Measurements from ENCODE around the gene GLRA3.

The GLRA3 gene

GRCh38 chr4:174672276-174672675, 156.8 kb downstream of the GLRA3 start:
- H3K27ac ChIP-seq (ENCODE audit: low read depth, low read length) = no peak overlapping the region
- no peak overlapping the region for H3K4me3 ChIP-seq (ENCODE audit: low read length)
- H3K4me1 ChIP-seq (ENCODE audit: control insufficient read depth, insufficient read depth, low read length) = no peaks in the 10 kb centered on the region
- H3K27me3 ChIP-seq (ENCODE audit: control insufficient read depth, insufficient read depth, low read length) = no peaks in the 10 kb centered on the region
- no peak overlapping the region for H3K9ac ChIP-seq (ENCODE audit: low read length)
- no peaks in the 10 kb centered on the region for H3K36me3 ChIP-seq (ENCODE audit: control insufficient read depth, insufficient read depth, low read length)

GRCh38 chr4:174669270-174669669, 159.8 kb downstream of the GLRA3 start:
- H3K4me1 ChIP-seq (ENCODE audit: control insufficient read depth, insufficient read depth, low read length) = no peaks in the 10 kb centered on the region
- no peak overlapping the region for H3K4me3 ChIP-seq (ENCODE audit: low read length)
- H3K27me3 ChIP-seq (ENCODE audit: control insufficient read depth, insufficient read depth, low read length) = no peaks in the 10 kb centered on the region
- no peak overlapping the region for H3K27ac ChIP-seq (ENCODE audit: low read depth, low read length)
- H3K36me3 ChIP-seq (ENCODE audit: control insufficient read depth, insufficient read depth, low read length) = no peaks in the 10 kb centered on the region
- no peak overlapping the region for H3K9ac ChIP-seq (ENCODE audit: low read length)

- Histone ChIP-seq H3K4me1 (ENCODE audit: control insufficient read depth, insufficient read depth, low read length) (no peaks in the 10 kb centered on the region), H3K4me3 (ENCODE audit: low read length) (no peak overlapping the region), H3K9ac (ENCODE audit: low read length) (no peak overlapping the region), H3K27ac (ENCODE audit: low read depth, low read length) (no peak overlapping the region), H3K36me3 (ENCODE audit: control insufficient read depth, insufficient read depth, low read length) (no peaks in the 10 kb centered on the region), H3K27me3 (ENCODE audit: control insufficient read depth, insufficient read depth, low read length) (no peaks in the 10 kb centered on the region)
These were observed 163.2 kb downstream of the GLRA3 start for GRCh38 chr4:174665799-174666198.

- H3K36me3 ChIP-seq (ENCODE audit: control insufficient read depth, insufficient read depth, low read length) = no peaks in the 10 kb centered on the region
- H3K4me3 ChIP-seq (ENCODE audit: low read length) = no peak overlapping the region
- no peaks in the 10 kb centered on the region for H3K4me1 ChIP-seq (ENCODE audit: control insufficient read depth, insufficient read depth, low read length)
- H3K27ac ChIP-seq (ENCODE audit: low read depth, low read length) = no peak overlapping the region
- H3K27me3 ChIP-seq (ENCODE audit: control insufficient read depth, insufficient read depth, low read length) = no peaks in the 10 kb centered on the region
- H3K9ac ChIP-seq (ENCODE audit: low read length) = no peak overlapping the region
These were observed 165.8 kb downstream of the GLRA3 start for GRCh38 chr4:174663216-174663615.

- Histone ChIP-seq H3K36me3 (ENCODE audit: control insufficient read depth, insufficient read depth, low read length) (no peaks in the 10 kb centered on the region), H3K4me1 (ENCODE audit: control insufficient read depth, insufficient read depth, low read length) (no peaks in the 10 kb centered on the region), H3K27ac (ENCODE audit: low read depth, low read length) (no peak overlapping the region), H3K4me3 (ENCODE audit: low read length) (no peak overlapping the region), H3K27me3 (ENCODE audit: control insufficient read depth, insufficient read depth, low read length) (no peaks in the 10 kb centered on the region), H3K9ac (ENCODE audit: low read length) (no peak overlapping the region)
These were observed 170.8 kb downstream of the GLRA3 start for GRCh38 chr4:174658246-174658645.

- Histone ChIP-seq H3K36me3 (ENCODE audit: control insufficient read depth, insufficient read depth, low read length) (no peaks in the 10 kb centered on the region), H3K9ac (ENCODE audit: low read length) (no peak overlapping the region), H3K27ac (ENCODE audit: low read depth, low read length) (no peak overlapping the region), H3K27me3 (ENCODE audit: control insufficient read depth, insufficient read depth, low read length) (no peaks in the 10 kb centered on the region), H3K4me1 (ENCODE audit: control insufficient read depth, insufficient read depth, low read length) (no peaks in the 10 kb centered on the region), H3K4me3 (ENCODE audit: low read length) (no peak overlapping the region)
These were observed 171.6 kb downstream of the GLRA3 start for GRCh38 chr4:174657472-174657871.

- H3K27ac ChIP-seq (ENCODE audit: low read depth, low read length) = no peak overlapping the region
- H3K9ac ChIP-seq (ENCODE audit: low read length) = no peak overlapping the region
- H3K4me3 ChIP-seq (ENCODE audit: low read length) = no peak overlapping the region
- H3K4me1 ChIP-seq (ENCODE audit: control insufficient read depth, insufficient read depth, low read length) = no peaks in the 10 kb centered on the region
- H3K27me3 ChIP-seq (ENCODE audit: control insufficient read depth, insufficient read depth, low read length) = no peaks in the 10 kb centered on the region
- no peaks in the 10 kb centered on the region for H3K36me3 ChIP-seq (ENCODE audit: control insufficient read depth, insufficient read depth, low read length)
These were observed 174.4 kb downstream of the GLRA3 start for GRCh38 chr4:174654634-174655033.

- Histone ChIP-seq H3K27me3 (ENCODE audit: control insufficient read depth, insufficient read depth, low read length) (no peaks in the 10 kb centered on the region), H3K27ac (ENCODE audit: low read depth, low read length) (no peak overlapping the region), H3K4me3 (ENCODE audit: low read length) (no peak overlapping the region), H3K4me1 (ENCODE audit: control insufficient read depth, insufficient read depth, low read length) (no peaks in the 10 kb centered on the region), H3K36me3 (ENCODE audit: control insufficient read depth, insufficient read depth, low read length) (no peaks in the 10 kb centered on the region), H3K9ac (ENCODE audit: low read length) (no peak overlapping the region)
These were observed 178.2 kb downstream of the GLRA3 start for GRCh38 chr4:174650711-174651355.

GRCh38 chr4:174648812-174649211, 180.2 kb downstream of the GLRA3 start:
- H3K36me3 ChIP-seq (ENCODE audit: control insufficient read depth, insufficient read depth, low read length) = no peaks in the 10 kb centered on the region

GRCh38 chr4:174646326-174646725, 182.7 kb downstream of the GLRA3 start:
- Histone ChIP-seq H3K36me3 (ENCODE audit: control insufficient read depth, insufficient read depth, low read length) (no peaks in the 10 kb centered on the region), H3K9ac (ENCODE audit: low read length) (no peak overlapping the region), H3K4me1 (ENCODE audit: control insufficient read depth, insufficient read depth, low read length) (no peaks in the 10 kb centered on the region), H3K27ac (ENCODE audit: low read depth, low read length) (no peak overlapping the region), H3K27me3 (ENCODE audit: control insufficient read depth, insufficient read depth, low read length) (no peaks in the 10 kb centered on the region), H3K4me3 (ENCODE audit: low read length) (no peak overlapping the region)

More at GRCh38 chr4:174648812-174649211, 180.2 kb downstream of the GLRA3 start:
- Histone ChIP-seq H3K4me1 (ENCODE audit: control insufficient read depth, insufficient read depth, low read length) (no peaks in the 10 kb centered on the region), H3K27ac (ENCODE audit: low read depth, low read length) (no peak overlapping the region), H3K4me3 (ENCODE audit: low read length) (no peak overlapping the region), H3K27me3 (ENCODE audit: control insufficient read depth, insufficient read depth, low read length) (no peaks in the 10 kb centered on the region), H3K9ac (ENCODE audit: low read length) (no peak overlapping the region)

GRCh38 chr4:174640146-174640545, 188.9 kb downstream of the GLRA3 start:
- H3K4me3 ChIP-seq (ENCODE audit: low read length) = no peak overlapping the region
- no peaks in the 10 kb centered on the region for H3K4me1 ChIP-seq (ENCODE audit: control insufficient read depth, insufficient read depth, low read length)
- H3K9ac ChIP-seq (ENCODE audit: low read length) = no peak overlapping the region
- H3K27me3 ChIP-seq (ENCODE audit: control insufficient read depth, insufficient read depth, low read length) = no peaks in the 10 kb centered on the region
- no peaks in the 10 kb centered on the region for H3K36me3 ChIP-seq (ENCODE audit: control insufficient read depth, insufficient read depth, low read length)
- no peak overlapping the region for H3K27ac ChIP-seq (ENCODE audit: low read depth, low read length)

GRCh38 chr4:174635732-174636131, 193.3 kb downstream of the GLRA3 start:
- Histone ChIP-seq H3K9ac (ENCODE audit: low read length) (no peak overlapping the region), H3K4me3 (ENCODE audit: low read length) (no peak overlapping the region), H3K27ac (ENCODE audit: low read depth, low read length) (no peak overlapping the region), H3K36me3 (ENCODE audit: control insufficient read depth, insufficient read depth, low read length) (no peaks in the 10 kb centered on the region), H3K27me3 (ENCODE audit: control insufficient read depth, insufficient read depth, low read length) (no peaks in the 10 kb centered on the region), H3K4me1 (ENCODE audit: control insufficient read depth, insufficient read depth, low read length) (no peaks in the 10 kb centered on the region)

- H3K4me3 ChIP-seq (ENCODE audit: low read length) = no peak overlapping the region
- no peaks in the 10 kb centered on the region for H3K36me3 ChIP-seq (ENCODE audit: control insufficient read depth, insufficient read depth, low read length)
- no peaks in the 10 kb centered on the region for H3K4me1 ChIP-seq (ENCODE audit: control insufficient read depth, insufficient read depth, low read length)
- no peak overlapping the region for H3K9ac ChIP-seq (ENCODE audit: low read length)
- no peak overlapping the region for H3K27ac ChIP-seq (ENCODE audit: low read depth, low read length)
- H3K27me3 ChIP-seq (ENCODE audit: control insufficient read depth, insufficient read depth, low read length) = no peaks in the 10 kb centered on the region
These were observed 195.6 kb downstream of the GLRA3 start for GRCh38 chr4:174633399-174633798.
